ENCODE measurements around the gene GK. TPM values are rescaled to one million over a fixed set of nuclear protein-coding genes. Genes with fewer than 3 reads are reported as not detected.
A peak's percentile ranks its signal among the peaks of the same experiment; 100 is the strongest.

GK gene
- total RNA-seq (7.6 and 7.7 TPM in 2 replicates), polyA plus RNA-seq (1.6 and 2.7 TPM in 2 replicates), polyA minus RNA-seq (4.6 and 5.4 TPM in 2 replicates), Bru-seq, nascent RNA (percentile 48 among the genes with signal in this experiment), BruChase-seq, experiment 1, labeled RNA remaining after a 6-hour chase (percentile 44 among the genes with signal in this experiment), BruChase-seq, experiment 2, labeled RNA remaining after a 2-hour chase (percentile 51 among the genes with signal in this experiment)
- polyA plus RNA-seq (2011; cell fraction: cytosol; rRNA removed), result 2.7 and 3.0 TPM in 2 replicates
- polyA plus RNA-seq (2011; cell fraction: nucleus; rRNA removed), result 7.3 and 8.0 TPM in 2 replicates
- 4.3 and 5.4 TPM in 2 replicates for polyA plus RNA-seq (2012)
- 8.7 TPM for polyA minus RNA-seq (2011; cell fraction: cytosol; rRNA and poly(A)+ RNA removed)
- 3.8 and 5.8 TPM in 2 replicates for polyA minus RNA-seq (2011; cell fraction: nucleus; rRNA and poly(A)+ RNA removed)
- long read RNA-seq, transcript GK-203 (20 exons, 3,707 nt), result major isoform, 12 of 21 reads
- long read RNA-seq, partial matches to known transcripts, result 4 of 21 reads
- long read RNA-seq, other reads (novel, unspliced or antisense), result 5 of 21 reads

DNA sequence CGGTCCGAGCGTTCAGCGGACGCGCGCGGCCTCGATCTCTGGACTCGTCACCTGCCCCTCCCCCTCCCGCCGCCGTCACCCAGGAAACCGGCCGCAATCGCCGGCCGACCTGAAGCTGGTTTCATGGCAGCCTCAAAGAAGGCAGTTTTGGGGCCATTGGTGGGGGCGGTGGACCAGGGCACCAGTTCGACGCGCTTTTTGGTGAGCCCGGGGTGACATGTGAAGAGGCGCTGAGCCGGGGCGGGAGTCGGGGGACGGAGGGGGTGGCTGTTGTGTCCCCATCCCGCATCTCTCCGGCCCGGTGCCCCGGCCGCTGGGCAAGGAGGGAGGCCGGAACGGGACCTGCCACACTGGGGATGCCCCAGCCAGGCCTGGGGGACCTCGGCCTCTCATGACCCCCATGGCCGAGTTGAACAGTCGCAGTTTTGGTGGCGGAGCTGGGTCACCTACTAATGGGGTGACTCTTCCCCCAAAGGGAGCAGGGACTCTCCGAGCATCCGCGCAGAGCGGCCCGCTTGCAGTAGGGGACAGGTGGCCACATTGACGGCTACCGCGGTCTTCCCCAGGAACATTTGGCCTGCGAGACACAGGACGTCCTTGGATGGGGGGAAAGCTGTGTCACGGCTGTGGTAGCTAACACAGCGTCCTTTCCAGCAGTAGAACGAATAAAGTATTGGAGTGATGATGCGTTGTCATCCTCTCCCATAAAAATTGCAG, at the start of gene GK:
Gene GK (plus strand): TSS at position 9 of the 717 bp plus-strand sequence. CDS start 115 bp downstream, at position 124.
- H3K9me3 ChIP-seq (replicated peaks; ENCODE audit: control insufficient read depth, insufficient read depth, low read length), result no peaks in the 10 kb centered on the region
- peak within 1 kb of the TSS; percentile 88 for H2AFZ ChIP-seq (ENCODE audit: low read depth, low read length)
- H3K27ac ChIP-seq (ENCODE audit: insufficient read depth, low read depth, low read length), result peak within 1 kb of the TSS; percentile 47
- dilution Hi-C loops (cut with MboI; ENCODE audit: extremely low pct_ligation_motif_present, low sequenced_read_pairs) (no loop called here), intact Hi-C loops (cut with micrococcal nuclease) (loop anchor here (2.0 to 5.0 kb wide), 2 partner anchors 39 to 235 kb away; partner anchors contain the start of gene TAB3)
- BruUV-seq (replicated peaks), result TSS peak; percentile 31
- H3K79me2 ChIP-seq (ENCODE audit: control insufficient read depth, insufficient read depth, low read length), result no peaks in the 10 kb centered on the region
- no peaks in the 10 kb centered on the region for H4K20me1 ChIP-seq (replicated peaks; ENCODE audit: control insufficient read depth, extremely low read depth, insufficient read depth, low read length)
- no peaks in the 10 kb centered on the region for H3K9me1 ChIP-seq (replicated peaks; ENCODE audit: control insufficient read depth, extremely low read depth, insufficient read depth, low read length)
- DNase-seq (ENCODE audit: low read depth, low spot score) (peak; percentile 3), FAIRE-seq (peak; percentile 67)
- no peaks in the 10 kb centered on the region for H3K27me3 ChIP-seq (ENCODE audit: control insufficient read depth in 2 of 2, insufficient read depth in 2 of 2, low read length in 2 of 2)
- peaks cover 11% of the 10 kb centered on the region for H3K4me1 ChIP-seq (ENCODE audit: control insufficient read depth, extremely low read depth, insufficient read depth, low read length)
- CTCF ChIA-PET, result no interaction called here
- peak within 1 kb of the TSS; percentile 61 for H3K9ac ChIP-seq (replicated peaks; ENCODE audit: extremely low read depth, insufficient read depth, low read length)
- H3K4me2 ChIP-seq (ENCODE audit: insufficient read depth, low read length), result peak within 1 kb of the TSS; percentile 78
- H3K4me3 ChIP-seq (replicated peaks in 1 of 3; ENCODE audit: insufficient read depth in 1 of 3, low read depth in 1 of 3, low read length in 3 of 3), result peak within 1 kb of the TSS; percentile 37 to 81 (median 68)
- TF ChIP-seq CTCF (IDR thresholded peaks at IDR 0.05; ENCODE audit: extremely low read depth in 1 of 2, insufficient read depth in 1 of 2, low read depth in 1 of 2, low read length in 2 of 2), result no peak
- TF ChIP-seq POLR2A (IDR thresholded peaks at IDR 0.05; ENCODE audit: low read depth, low read length), result no peak
- no peak for TF ChIP-seq MYC (IDR thresholded peaks at IDR 0.05; ENCODE audit: low read depth, low read length)
- no peak for TF ChIP-seq GATA2 (IDR thresholded peaks at IDR 0.05; ENCODE audit: insufficient read depth, insufficient read length, low read depth, low read length)
- no peak for TF ChIP-seq MAX (IDR thresholded peaks at IDR 0.05; ENCODE audit: insufficient read depth, insufficient read length)
- TF ChIP-seq FOS (IDR thresholded peaks at IDR 0.05; ENCODE audit: borderline replicate concordance, insufficient read depth, low read length), result no peak
- no peak for TF ChIP-seq POLR2AphosphoS5 (IDR thresholded peaks at IDR 0.05; ENCODE audit: insufficient read depth, low read depth, low read length)
- no peak for TF ChIP-seq JUN (IDR thresholded peaks at IDR 0.05; ENCODE audit: borderline replicate concordance, insufficient read depth, insufficient read length, low read depth)
- TF ChIP-seq EZH2 (IDR thresholded peaks at IDR 0.05; ENCODE audit: borderline replicate concordance, low read depth, low read length, severe bottlenecking), result no peak
- no peaks in the 10 kb centered on the region for H3K36me3 ChIP-seq (ENCODE audit: control insufficient read depth in 2 of 2, extremely low read depth in 1 of 2, insufficient read depth in 2 of 2, low read length in 2 of 2)
- POLR2A ChIA-PET, result no interaction called here
